GM21367 (cell line): ENCODE data around the gene LRP10.
"Not testable (repeated sequence)": the region's sequence is repeated elsewhere in the genome, so short reads cannot be mapped to it uniquely, and the experiment has no call there.

ENCODE experiments used
- ATAC-seq: cut with Tn5 transposase; IDR thresholded peaks from one replicate; pipeline ENCODE4 v1.9.1; 2021; ENCODE audit not compliant: unreplicated experiment

The LRP10 gene

DNA sequence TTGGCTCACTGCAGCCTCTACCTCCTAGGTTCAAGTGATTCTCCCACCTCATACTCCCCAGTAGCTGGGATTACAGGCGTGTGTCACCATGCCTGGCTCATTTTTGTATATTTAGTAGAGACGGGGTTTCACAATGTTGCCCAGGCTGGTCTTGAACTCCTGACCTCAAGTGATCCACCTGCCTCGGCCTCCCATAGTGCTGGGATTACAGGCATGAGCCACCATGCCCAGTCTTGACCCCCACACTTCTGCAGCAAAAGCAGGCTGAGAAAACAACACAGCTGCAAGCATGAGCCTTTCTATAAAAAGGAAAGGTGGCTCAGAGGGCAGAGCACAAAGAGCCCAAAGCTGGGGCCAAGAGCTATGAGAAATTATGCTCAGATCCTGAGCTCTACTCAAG is 11.2 kb upstream of the LRP10 start:
- ATAC-seq, result not testable (repeated sequence)

DNA sequence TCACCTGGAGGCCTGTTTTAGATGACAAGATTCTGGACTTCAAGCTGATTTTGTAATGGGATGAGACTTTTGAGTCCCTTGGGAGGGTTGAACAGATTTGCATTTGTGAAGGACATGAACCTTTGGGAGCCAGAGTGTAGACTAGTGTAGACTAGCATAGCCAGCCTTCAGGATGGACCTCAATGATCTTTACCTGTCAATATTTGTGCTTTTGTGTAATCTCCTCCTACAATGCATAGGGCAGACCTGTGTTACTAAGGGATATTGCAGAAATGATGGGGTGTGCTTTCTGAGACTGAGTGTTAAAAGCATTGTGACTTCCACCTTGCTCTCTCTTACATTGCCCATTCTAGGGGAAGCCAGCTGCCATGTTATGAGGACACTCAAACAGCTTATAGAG is 9.9 kb upstream of the LRP10 start:
- ATAC-seq, result no peak

DNA sequence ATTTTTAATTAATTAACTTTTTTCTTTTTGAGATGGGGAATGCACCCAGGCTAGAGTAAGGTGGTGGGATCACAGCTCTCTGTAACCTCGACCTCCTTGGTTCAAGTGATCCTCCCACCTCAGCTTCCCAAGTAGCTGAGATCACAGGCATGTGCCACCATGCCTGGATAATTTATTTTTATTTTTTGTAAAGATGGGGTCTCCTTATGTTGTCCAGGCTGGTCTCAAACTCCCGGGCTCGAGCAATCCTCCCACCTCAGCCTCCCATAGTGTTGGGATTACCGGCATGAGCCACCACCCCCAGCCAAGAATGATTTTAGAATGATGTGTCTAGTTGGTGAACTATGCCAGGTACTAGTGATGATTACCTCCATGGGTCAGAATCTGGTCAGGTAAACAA is 6.6 kb upstream of the LRP10 start:
- no peak for ATAC-seq

DNA sequence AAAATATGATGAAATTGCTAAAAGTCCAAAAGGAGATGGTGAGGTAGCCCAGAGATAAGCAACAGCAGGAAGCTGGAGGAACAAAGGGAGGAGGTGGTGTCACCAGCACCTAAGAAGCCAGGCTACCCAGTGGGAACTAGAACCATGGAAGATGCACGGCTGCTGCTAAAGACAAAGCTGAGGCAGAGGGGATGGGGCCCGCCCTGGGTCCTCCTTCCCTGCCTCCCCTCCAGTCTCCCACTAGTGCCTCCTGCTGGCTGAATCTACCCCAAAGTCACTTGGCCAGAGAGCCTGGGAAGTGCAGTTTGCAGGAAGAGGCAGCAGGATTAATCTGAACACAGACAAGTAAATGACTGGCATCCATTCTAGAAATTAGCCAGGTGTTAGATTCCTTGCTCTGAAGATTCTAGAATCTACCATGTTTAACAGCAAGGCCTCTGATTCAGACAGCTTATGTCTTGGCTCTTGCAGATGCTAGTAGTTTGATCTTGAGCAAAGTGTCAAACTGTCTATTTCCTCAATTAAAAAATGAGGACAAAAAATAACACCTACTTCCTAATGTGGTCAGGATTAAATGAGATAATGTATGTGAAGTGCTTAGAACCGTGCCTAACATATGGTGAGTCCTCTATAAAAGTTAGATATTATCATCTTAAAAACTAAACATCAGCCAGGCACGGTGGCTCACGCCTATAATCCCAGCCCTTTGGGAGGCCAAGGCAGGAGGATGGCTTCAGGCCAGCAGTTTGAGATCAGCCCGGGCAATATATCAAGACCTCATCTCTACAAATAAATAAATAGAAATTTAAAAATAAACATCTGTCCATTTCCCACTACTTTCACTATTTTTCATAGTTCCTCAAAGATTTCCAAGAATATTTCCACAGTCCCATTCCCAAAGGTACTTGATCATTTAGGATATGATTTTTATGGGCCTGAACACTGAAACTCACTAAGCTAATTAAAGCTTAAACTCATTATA is 5.8 kb upstream of the LRP10 start:
- ATAC-seq, result no peak

DNA sequence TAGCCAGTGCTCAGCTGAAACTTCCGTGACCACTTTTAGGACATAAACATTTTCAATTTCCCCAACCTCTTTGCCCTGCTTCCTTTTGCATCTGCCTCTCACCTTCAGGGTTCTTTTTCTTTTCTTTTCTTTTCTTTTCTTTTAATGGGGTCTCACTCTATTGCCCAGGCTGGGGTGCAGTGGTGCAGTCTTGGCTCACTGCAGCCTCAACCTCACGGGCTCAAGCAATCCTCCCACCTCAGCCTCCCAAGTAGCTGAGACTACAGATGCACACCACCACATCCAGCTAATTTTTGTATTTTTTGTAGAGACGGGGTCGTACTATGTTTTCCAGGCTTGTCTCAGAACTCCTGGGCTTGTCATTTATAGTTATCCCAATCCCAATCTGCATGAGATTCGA is 4.7 kb upstream of the LRP10 start:
- no peak for ATAC-seq

DNA sequence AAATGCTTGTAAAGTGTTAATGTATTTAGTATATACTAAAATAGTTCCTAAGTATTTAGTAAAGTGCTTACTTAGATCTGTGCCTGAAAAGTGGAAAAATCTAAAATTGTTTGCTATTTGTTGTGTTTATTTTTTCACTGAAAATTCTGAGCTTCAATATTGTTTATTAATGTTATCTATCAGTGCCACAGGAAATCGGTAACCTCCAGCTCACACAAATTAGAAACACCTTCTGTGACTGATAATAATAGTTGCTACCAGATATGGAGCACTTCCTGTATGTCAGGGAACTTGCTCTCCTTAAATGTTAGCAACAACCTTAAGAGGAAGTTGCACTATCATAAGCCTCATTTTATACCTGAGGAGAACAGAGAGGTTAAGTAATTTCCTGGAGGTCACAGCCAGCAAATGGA is 723 bp upstream of the LRP10 start:
- ATAC-seq, result peak; percentile 40

DNA sequence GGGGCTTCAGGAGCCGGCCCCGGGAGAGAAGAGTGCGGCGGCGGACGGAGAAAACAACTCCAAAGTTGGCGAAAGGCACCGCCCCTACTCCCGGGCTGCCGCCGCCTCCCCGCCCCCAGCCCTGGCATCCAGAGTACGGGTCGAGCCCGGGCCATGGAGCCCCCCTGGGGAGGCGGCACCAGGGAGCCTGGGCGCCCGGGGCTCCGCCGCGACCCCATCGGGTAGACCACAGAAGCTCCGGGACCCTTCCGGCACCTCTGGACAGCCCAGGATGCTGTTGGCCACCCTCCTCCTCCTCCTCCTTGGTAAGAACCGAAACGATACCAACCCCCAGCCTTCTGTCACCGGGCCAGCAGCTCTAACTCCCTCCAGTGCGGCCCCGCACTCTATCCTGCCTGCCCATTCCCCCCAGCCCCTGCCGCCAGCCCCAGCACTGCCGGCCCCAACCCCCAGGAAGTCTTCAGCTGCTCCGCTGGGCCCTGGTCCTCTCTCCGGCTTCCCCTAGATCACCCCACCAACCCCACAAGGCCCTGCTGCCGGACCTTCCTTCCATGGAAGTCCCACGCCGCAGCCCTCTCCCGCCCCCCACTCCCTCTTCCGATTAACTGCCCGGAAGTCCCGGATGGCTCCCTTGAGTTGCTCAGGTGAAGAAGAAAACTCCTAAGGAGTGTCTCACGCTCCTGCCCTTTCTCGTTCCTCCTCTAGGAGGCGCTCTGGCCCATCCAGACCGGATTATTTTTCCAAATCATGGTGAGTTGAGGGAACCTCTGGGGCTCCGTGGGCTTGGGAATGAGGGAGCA is 693 bp downstream of the LRP10 start:
- ATAC-seq, result no peak

DNA sequence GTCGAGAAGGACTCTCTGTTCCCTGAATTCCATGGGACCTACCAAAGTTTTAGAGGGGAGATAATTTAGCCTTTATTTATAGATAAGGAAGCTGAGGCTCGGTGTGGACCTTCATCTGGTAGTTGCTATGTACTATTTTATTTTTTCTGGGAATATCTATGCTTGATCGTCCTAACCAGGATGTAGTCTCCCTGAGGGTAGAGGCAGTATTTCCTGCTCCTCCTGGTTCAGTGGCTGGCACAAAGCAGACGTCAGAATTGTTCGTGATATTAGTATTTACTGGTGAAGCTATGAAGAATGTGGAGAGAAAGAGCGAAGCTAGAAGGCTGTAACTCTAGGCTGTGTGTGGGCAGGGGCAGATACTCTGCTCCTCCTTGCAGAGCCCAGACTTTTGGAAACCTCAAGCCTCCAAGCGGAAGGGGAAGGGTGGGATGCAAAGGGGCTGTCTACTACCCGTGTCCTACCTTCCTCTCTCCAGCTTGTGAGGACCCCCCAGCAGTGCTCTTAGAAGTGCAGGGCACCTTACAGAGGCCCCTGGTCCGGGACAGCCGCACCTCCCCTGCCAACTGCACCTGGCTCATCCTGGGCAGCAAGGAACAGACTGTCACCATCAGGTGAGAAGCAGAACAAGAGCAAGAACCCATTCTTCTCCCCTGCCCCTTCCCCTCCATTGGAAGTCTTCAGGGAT is 1.4 kb downstream of the LRP10 start:
- no peak for ATAC-seq

DNA sequence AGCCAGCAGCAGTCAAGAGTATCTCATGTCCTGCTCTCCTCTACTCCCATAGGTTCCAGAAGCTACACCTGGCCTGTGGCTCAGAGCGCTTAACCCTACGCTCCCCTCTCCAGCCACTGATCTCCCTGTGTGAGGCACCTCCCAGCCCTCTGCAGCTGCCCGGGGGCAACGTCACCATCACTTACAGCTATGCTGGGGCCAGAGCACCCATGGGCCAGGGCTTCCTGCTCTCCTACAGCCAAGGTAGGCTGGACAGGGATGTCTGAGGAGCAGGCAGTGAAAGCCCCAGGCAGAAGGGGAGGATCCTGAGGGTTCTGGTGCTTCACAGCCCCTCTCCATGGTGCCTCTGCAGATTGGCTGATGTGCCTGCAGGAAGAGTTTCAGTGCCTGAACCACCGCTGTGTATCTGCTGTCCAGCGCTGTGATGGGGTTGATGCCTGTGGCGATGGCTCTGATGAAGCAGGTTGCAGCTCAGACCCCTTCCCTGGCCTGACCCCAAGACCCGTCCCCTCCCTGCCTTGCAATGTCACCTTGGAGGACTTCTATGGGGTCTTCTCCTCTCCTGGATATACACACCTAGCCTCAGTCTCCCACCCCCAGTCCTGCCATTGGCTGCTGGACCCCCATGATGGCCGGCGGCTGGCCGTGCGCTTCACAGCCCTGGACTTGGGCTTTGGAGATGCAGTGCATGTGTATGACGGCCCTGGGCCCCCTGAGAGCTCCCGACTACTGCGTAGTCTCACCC is 3.6 kb downstream of the LRP10 start:
- ATAC-seq, result no peak

DNA sequence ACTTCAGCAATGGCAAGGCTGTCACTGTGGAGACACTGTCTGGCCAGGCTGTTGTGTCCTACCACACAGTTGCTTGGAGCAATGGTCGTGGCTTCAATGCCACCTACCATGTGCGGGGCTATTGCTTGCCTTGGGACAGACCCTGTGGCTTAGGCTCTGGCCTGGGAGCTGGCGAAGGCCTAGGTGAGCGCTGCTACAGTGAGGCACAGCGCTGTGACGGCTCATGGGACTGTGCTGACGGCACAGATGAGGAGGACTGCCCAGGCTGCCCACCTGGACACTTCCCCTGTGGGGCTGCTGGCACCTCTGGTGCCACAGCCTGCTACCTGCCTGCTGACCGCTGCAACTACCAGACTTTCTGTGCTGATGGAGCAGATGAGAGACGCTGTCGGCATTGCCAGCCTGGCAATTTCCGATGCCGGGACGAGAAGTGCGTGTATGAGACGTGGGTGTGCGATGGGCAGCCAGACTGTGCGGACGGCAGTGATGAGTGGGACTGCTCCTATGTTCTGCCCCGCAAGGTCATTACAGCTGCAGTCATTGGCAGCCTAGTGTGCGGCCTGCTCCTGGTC is 4.3 kb downstream of the LRP10 start:
- no peak for ATAC-seq

DNA sequence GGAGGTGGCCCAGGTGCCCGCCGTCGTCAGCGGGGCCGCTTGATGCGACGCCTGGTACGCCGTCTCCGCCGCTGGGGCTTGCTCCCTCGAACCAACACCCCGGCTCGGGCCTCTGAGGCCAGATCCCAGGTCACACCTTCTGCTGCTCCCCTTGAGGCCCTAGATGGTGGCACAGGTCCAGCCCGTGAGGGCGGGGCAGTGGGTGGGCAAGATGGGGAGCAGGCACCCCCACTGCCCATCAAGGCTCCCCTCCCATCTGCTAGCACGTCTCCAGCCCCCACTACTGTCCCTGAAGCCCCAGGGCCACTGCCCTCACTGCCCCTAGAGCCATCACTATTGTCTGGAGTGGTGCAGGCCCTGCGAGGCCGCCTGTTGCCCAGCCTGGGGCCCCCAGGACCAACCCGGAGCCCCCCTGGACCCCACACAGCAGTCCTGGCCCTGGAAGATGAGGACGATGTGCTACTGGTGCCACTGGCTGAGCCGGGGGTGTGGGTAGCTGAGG is 5.5 kb downstream of the LRP10 start:
- ATAC-seq, result no peak

DNA sequence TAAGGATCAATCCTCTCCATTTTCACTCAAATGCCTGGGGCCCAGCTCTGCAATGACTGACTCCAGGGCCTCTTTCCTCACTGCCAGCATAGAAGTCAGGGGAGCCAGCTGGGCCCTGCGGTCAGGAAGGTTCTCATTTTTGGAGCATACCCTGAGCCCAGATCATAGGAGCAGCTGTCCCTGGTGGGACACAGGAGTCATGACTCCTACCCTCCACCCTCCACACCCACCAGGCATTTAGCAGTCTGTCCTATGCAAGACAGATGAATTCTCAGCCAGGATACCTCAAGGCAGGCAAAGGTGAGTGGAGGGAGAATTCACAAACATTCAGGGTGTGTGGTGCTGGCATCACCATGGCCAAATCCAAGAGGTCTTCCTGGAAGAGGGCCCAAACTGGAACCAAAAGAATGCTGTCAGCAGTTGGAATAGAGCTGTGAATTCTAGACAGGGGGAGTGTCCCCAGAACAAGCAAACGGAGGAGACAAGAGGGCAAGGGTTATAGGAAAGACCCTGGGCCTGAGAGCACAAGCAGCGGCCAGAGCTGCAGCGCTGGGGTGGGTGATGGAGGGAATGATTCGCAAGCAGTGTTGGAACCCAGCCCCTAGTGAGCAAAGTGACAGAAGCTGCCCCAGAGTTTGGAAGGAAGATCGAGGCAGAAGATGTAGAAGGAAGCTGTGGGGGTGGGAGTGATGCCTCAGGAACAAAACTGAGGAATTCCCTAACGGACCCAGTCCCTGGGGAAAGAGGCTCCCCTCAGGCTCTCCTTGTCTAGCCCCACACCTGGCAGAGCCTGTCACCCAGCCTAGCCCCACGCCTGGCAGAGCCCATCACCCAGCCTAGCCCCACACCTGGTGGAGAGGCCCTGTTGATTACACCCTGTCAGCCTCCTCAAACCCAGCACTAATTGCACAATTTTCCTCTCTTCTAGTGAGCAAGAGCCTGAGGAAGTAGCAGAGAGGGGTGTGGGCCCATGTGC is 7.0 kb downstream of the LRP10 start:
- no peak for ATAC-seq

DNA sequence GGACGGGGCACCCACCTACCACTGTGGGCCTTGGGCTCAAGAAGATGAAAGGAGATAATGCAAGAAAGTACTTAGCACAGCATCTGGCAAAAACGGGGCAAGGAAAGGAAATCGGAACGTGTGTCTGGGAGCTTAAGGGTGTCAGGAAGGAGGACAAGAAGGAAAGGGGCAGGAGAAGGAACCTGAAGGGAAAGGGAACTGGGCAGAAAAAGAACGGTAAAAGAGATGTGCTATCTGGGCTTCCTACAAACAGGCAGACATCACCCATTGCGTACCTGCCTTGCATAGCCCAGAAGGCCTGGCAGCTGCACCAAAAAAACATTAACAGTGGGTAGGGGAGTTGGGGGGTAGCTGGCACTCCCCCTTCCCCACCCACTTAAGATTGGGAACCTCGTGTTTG is 10.5 kb downstream of the LRP10 start:
- no peak for ATAC-seq

DNA sequence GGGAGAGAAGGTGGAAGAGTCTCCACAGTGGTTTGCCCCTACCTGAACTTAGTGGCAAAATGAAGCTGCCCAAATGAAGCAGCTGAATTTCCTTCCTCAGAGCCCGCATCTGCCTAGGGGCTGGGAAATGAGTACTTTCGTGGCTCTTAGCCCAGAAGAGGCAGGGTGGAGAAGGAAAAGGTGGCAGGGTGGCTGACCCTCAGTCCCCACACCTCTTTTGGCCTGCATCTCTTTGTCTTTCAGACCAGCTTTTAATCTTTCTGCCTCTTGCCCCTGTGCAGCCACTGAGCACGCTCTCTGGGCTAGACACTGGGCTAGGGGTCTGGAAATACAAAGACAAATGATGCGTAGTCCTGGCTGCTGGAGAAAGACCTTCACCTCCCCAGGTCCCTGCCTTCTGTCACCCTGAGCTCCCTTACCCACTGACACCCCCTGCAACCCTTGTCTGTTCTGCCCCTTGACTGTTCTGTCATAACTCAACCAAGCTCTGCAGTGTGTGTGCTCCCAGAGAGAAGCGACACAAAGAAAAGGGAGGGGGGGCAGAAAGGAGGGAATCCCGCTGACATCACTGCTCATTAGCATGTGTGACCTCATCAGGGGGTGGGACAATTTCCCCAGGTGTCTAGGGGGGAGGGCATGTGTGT is 11.1 kb downstream of the LRP10 start:
- no peak for ATAC-seq

DNA sequence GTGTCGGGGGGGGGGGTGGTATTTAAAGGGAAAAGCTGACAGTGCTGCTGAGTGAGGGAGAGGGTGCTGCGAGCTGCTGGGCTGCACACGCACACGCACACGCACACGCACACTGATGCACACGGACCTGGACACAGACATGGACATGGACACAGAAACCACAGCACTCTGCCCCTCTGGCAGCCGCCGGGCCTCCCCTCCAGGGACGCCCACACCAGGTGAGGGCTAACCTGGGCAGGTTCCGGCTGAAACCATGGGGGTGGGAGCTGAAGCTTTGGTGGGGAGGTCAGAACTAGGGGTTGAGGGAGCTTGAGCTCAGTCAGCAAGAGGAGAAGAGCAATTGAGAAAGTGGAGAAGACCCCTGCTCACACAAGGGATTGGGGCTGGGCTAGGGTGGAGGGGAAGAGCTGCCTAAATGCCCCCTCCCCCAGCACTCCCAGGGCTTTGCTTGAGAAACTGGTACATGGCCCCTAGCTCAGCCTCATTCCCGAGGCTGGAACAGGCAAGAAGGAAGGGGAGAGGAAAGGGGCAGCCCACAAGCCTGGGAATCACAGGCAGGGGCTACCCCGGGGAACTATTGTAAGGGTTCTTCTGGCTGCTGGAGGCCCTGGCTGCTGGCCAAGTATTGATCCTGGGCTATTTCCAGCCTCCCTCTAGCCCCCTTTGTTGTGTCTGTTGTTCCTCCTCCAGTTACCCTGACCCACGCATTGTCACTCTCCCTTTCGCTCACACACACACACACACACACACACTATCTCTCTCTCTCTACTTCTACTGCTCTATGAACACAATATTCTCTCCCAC is 11.8 kb downstream of the LRP10 start, which contains the start of gene REM2:
TSS of gene REM2 (plus strand) at position 50 of the 804 bp plus-strand sequence. CDS start at position 116, 66 bp downstream.
- ATAC-seq, result no peak

DNA sequence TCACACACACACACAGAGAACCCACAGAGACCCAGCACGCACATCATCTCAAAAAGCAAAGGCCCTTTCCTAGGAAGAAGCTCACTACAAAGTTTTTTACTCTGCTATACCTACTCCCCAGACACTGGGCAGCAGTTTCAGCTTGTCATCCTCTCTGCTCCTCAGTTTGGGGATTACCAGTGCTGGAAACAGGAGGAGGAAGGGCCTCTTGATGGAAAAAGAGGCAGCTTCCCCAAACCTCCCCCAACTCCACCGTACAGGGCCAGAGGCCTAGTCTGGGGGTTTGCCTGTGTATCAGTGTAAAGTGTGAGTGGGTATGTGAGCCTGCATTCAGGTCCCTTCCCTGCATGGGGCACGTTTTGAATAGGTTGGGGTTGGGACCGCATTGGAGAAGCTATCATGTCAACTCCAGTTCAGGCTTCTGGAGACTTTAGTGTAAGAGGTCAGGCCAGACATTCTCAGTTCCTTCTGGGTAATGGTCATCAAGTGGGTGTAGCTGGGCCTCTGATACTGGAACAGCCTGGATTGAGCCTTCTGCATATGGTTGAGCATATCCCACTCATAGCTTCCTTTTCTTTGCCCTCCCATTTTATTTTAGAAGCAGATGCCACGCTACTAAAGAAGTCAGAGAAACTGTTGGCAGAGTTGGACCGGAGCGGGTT is 12.7 kb downstream of the LRP10 start:
- ATAC-seq, result no peak
